LHCN-M2 (cell line): ENCODE data around the gene OAS3. TPM values are rescaled to one million over a fixed set of nuclear protein-coding genes. Genes with fewer than 3 reads are reported as not detected.
"Not testable (repeated sequence)": the region's sequence is repeated elsewhere in the genome, so short reads cannot be mapped to it uniquely, and the experiment has no call there.

Experiments used
- DNase-seq: peaks from one replicate; pipeline ENCODE4 v3.0.0-alpha.2; 2012; ENCODE audit warnings: low read depth
- total RNA-seq: library from RNA; depleted of rRNA; stranded (reverse); fragments of >200 nt; gene quantifications from 2 replicates; pipeline ENCODE4 v1.2.3, GENCODE V29; 2014

OAS3 gene
- total RNA-seq, 1 experiment from 2014 or later = 13.8 TPM

- DNase-seq = not testable (repeated sequence)
These were observed 11.7 kb upstream of the OAS3 start for GRCh38 chr12:112926416-112927033.

- DNase-seq = no peak
These were observed 10.8 kb upstream of the OAS3 start for GRCh38 chr12:112927475-112927874.

DNA sequence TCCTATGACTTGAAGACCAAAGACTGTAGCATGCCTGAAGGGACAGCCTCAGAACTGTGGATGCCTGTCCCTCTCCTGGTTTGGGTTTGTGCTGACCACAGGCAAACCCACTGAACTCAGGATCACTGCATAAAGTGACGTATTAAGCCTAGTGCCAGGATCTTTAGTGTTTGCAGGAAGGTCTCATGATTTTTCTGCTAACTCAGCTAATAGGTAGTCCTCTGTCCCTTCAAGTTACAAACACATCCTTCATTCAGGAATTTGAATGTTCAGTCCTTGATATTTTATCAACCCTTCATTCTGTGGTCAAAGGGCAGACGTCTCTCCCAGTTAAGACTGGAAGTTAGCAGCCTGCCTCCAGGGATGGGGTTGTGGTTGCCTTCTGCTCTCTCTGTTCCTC is 10.3 kb upstream of the OAS3 start:
- no peak for DNase-seq

DNA sequence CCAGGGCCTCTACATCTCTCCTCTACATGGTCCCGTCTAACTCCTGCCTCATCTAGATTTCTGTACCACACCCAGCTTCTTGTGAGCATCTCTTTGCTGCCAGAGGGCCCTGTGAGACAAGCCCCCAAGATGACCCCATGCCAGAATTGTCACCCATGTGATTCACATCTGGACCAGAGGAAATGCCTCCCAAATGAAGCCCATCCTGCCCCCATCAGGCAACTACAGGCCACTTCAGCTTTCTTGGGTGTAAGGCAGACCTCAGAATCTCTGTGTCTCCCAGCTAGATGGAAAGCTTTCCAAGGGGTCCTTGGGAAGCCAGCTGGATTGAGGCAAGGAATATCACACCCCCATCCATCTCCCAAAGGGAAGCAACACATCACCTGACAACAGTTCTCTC is 9.3 kb upstream of the OAS3 start:
- no peak for DNase-seq

DNA sequence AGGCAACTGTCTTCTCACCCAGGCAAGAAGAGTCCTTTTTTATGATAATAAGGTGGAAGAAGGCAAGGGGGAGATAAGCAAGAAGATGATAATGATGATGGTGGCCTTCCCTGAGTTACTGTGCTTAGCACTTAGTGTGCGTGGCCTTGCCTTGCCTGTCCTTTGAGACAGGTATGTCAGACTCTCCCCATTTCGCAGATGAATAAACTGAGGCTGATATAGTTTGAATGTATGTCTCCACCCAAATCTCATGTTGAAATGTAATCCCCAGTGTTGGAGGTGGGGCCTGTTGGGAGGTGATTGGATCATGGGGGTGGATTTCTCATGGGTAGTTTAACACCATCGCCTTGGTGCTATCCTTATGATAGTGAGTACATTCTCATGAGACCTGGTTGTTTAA is 8.6 kb upstream of the OAS3 start:
- DNase-seq = no peak

- no peak for DNase-seq
These were observed 7.9 kb upstream of the OAS3 start for GRCh38 chr12:112930350-112930749.

DNA sequence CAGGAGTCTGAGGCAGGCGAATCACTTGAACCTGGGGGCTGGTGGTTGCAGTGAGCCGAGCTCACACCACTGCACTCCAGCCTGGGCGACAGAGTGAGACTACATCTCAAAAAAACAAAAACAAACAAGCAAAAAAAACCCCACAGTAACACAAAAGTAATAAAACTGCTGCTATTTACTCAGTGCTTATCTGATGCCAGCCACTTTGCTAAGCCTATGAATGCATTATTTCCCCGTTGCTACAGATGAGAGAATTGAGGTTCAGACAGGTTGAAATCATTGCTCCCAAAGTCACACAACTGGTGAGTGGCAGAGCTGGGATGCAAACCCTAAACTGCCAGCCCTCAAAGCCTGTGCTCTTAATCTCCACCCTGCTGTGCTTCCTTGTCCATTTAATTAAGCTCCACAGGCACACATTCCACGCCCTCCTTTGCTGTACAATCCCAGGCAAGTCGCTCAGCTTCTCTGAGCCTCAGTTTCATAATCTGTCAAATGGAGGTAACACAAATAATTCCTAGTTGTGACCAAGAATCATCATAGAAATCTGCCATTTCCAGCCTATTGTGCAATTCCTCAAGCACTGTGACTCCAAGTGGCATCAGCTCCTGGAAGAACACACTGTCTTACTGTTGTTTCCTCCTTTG is 5.7 kb upstream of the OAS3 start:
- no peak for DNase-seq

- no peak for DNase-seq
These were observed 5.2 kb upstream of the OAS3 start for GRCh38 chr12:112933129-112933505.

DNA sequence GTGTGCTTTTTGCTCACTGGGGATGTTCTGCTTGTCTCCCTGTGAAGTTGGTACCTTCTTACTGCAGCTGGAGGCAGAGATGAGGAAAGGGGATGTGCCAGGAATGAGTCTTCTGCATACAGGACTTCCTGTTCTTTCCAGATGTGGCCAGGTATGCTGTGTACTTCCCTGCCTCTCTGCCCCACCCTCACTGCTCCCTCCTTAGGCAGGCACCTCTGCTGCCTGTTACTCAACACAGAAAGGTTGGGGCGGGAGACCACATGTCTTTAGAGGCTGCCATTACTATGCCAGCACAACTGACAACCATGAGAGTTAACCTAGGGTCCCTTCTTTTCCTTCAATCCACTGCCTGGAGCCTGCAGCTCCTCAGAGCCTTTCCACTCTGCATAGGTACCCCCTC is 2.0 kb upstream of the OAS3 start:
- DNase-seq = no peak

DNA sequence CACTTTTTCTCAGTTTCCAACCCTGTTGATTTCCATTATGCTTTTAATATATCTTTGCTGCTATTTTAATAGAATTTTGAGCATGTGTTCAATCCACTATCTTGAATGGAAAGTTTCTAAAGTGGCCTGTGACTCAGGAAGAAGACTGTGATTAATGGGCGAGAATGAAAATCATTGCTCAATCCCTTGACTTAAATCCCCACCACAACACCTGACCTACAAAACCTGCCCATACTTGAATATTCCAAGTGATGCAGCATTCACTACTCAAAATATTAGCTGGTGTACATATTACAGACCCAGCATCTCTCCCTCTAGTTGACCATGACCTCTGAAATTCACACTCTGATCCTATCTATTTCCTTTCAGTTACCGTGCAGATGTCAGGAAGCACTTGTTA is 1.3 kb upstream of the OAS3 start:
- DNase-seq = no peak

- no peak for DNase-seq
These were observed 477 bp downstream of the OAS3 start for GRCh38 chr12:112938751-112939150.

- DNase-seq = no peak
These were observed 1.6 kb downstream of the OAS3 start for GRCh38 chr12:112939761-112940381.

GRCh38 chr12:112941528-112942335 is 3.5 kb downstream of the OAS3 start:
- DNase-seq = no peak

- DNase-seq = no peak
These were observed 4.3 kb downstream of the OAS3 start for GRCh38 chr12:112942572-112942971.

GRCh38 chr12:112944024-112944690 is 5.9 kb downstream of the OAS3 start:
- no peak for DNase-seq

DNA sequence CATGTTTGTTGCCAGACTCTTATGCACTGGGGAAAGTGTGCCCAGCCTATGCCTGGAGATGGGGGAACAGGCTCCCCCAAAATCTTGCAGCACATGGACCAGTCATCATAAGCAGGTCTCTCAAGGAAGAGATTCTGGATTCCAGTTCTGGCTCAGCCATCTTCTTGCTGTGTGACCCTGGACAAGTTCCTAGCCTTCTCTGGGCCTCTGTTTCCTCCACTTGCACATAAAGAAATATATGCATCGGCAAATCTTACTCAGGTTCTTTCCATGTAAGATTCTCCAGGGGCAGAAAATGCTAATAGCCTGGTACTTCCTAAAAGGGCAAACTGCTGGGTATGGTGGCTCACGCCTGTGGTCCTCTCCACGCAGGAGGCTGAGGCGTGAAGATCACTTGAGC is 7.2 kb downstream of the OAS3 start:
- DNase-seq = no peak

DNA sequence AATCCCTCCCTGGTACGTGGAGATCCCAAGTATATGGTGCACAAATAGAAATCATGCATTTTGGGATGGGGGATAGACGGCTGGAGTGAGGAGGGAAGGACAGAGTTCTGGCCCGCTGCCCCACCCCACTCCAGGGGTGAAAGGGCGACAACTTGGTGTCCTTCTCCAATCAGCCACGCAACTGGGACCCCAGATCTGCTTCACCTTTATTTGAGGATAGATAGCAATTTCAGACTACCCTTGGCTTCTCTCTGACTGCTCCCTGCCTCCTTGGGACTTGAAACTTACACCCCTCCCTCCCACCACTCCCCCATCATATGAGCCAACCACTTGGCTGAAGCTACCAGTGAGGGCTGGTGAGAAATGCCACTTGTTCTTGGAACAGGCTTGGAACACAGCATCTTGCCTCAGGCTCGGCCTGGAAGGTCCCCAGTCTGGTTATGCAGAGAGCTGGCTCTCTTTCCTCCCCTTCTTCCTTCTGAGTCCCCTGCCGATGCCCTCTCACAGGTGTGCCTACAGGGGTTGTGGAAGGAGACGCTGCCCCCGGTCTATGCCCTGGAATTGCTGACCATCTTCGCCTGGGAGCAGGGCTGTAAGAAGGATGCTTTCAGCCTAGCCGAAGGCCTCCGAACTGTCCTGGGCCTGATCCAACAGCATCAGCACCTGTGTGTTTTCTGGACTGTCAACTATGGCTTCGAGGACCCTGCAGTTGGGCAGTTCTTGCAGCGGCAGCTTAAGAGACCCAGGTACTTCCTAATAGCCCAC is 8.1 kb downstream of the OAS3 start:
- DNase-seq = no peak

DNA sequence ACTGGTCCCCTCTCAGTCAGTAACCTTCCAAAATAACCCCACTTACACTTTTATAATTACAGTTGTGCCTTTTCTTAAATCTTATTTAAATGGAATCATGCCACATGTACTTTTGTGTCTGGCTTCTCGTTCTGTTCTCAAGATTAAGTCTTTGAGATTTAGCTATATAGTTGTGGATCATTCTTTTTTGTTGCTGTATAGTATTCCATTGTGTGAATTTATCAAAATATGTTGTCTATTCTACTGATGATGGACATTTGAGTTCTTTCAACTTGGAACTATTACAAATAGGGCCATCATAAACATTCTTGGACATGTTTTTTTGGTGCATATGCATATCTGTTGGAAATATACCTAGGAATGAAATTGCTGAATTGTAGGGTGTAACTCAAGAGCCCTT is 9.0 kb downstream of the OAS3 start:
- DNase-seq = no peak

DNA sequence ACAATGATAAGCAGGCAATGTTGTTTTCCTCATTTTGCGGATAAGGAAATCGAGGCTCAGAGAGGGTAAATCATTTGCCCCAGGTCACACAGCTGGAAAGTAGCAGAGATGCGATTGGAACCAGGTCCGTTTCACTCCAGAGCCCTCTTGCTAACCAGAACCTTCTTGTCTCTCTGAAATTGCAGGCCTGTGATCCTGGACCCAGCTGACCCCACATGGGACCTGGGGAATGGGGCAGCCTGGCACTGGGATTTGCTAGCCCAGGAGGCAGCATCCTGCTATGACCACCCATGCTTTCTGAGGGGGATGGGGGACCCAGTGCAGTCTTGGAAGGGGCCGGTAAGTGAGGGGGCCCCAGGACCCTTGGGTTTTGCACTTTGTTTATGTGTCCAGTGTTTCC is 9.5 kb downstream of the OAS3 start:
- no peak for DNase-seq

- no peak for DNase-seq
These were observed 10.5 kb downstream of the OAS3 start for GRCh38 chr12:112948806-112949205.

- no peak for DNase-seq
These were observed 12.4 kb downstream of the OAS3 start for GRCh38 chr12:112950701-112951100.
